HG03135 (cell line): ENCODE results near the gene PGP.

ENCODE experiments used
- ATAC-seq: cut with Tn5 transposase; IDR thresholded peaks from one replicate; pipeline ENCODE4 v1.9.1; 2021; ENCODE audit warnings: mild to moderate bottlenecking, moderate library complexity; ENCODE audit not compliant: unreplicated experiment

Gene PGP

GRCh38 chr16:2166263-2167067, 48.2 kb downstream of the PGP start:
- ATAC-seq, result no peak

GRCh38 chr16:2165861-2166260, 48.8 kb downstream of the PGP start:
- no peak for ATAC-seq

GRCh38 chr16:2163211-2163881, 51.3 kb downstream of the PGP start:
- no peak for ATAC-seq

GRCh38 chr16:2162676-2163118, 51.9 kb downstream of the PGP start:
- ATAC-seq, result no peak

GRCh38 chr16:2161911-2162310, 52.7 kb downstream of the PGP start:
- no peak for ATAC-seq
